K562 treated with DMSO at 1 percent for 4 hours (cell line): ENCODE data around the gene PAAF1. TPM values are rescaled to one million over a fixed set of nuclear protein-coding genes. Genes with fewer than 3 reads are reported as not detected.

Experiments used
- total RNA-seq: library from RNA; unstranded; fragments of 300-600 nt; gene quantifications from 2 replicates; pipeline ENCODE4 v1.2.3, GENCODE V29; 2022; ENCODE audit not compliant: insufficient read depth

The PAAF1 gene
- 14.5 and 18.6 TPM in 2 replicates for total RNA-seq

GRCh38 chr11:73876424-73877310 lies at the start of gene PAAF1, which contains the start of gene COA4:
PAAF1 (plus strand) TSS chr11:73876999; CDS start chr11:73877022, 23 bp downstream.
COA4 (minus strand) TSS chr11:73876846; CDS start chr11:73873378, 3,468 bp downstream.

GRCh38 chr11:73950869-73951710 lies 74.3 kb downstream of the PAAF1 start, which contains the start of gene DNAJB13:
DNAJB13 (plus strand) TSS chr11:73951026; CDS start chr11:73951070, 44 bp downstream.

Other genes starting within 250 kb of the PAAF1 start
- not detected in 2 replicates for gene PLEKHB1, start 230.4 kb upstream of the PAAF1 start, total RNA-seq
- 76.7 and 78.8 TPM in 2 replicates for gene RAB6A, start 115.9 kb upstream of the PAAF1 start, total RNA-seq
- 63.9 and 88.5 TPM in 2 replicates for gene MRPL48, start 89.1 kb upstream of the PAAF1 start, total RNA-seq
- 63.2 and 78.8 TPM in 2 replicates for gene COA4, start 153 bp upstream of the PAAF1 start, total RNA-seq
- not detected in 2 replicates for gene DNAJB13, start 74.0 kb downstream of the PAAF1 start, total RNA-seq
- gene UCP2, start 105.8 kb downstream of the PAAF1 start, total RNA-seq = 67.6 and 95.4 TPM in 2 replicates
- gene UCP3, start 132.1 kb downstream of the PAAF1 start, total RNA-seq = 4.9 TPM in 1 of 2 replicates, not detected in the other